GM10266 (cell line): ENCODE data around the gene ZNF440.

ENCODE experiments used
- DNase-seq: peaks from one replicate; pipeline ENCODE4 v3.0.0; 2012; ENCODE audit errors: extremely low spot score
- CTCF ChIP-seq: IDR thresholded peaks from 2 replicates; pipeline ENCODE4 v1.5.1; 2012; ENCODE audit warnings: mild to moderate bottlenecking, low read depth; ENCODE audit not compliant: control insufficient read depth, insufficient read depth; ENCODE audit errors: missing control alignments

Gene ZNF440

GRCh38 chr19:11781295-11782057 lies 32.6 kb upstream of the ZNF440 start:
- no peak for DNase-seq
- no peak for TF ChIP-seq CTCF

DNA sequence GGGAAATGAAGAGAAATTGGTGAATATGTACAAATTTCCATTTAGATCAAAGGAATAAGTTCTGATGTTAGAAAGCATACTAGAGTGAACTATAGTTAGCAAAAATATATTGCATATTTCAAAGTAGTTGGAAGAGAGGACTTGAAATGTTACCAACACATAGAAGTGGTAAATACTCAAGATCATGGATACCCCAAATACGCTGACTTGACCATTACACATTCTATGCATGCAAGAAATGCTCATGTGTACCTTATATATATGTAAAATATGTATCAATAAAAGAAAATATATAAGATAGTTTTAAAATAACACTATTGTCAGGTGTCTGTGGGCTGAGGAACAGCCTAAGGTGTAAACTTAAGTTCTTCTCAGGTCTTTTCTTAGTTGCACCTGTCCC lies 30.3 kb upstream of the ZNF440 start:
- no peak for DNase-seq

GRCh38 chr19:11784356-11784755 lies 29.7 kb upstream of the ZNF440 start:
- no peak for TF ChIP-seq CTCF
- DNase-seq: no peak

More for the DNA sequence above, 30.3 kb upstream of the ZNF440 start:
- TF ChIP-seq CTCF: no peak

DNA sequence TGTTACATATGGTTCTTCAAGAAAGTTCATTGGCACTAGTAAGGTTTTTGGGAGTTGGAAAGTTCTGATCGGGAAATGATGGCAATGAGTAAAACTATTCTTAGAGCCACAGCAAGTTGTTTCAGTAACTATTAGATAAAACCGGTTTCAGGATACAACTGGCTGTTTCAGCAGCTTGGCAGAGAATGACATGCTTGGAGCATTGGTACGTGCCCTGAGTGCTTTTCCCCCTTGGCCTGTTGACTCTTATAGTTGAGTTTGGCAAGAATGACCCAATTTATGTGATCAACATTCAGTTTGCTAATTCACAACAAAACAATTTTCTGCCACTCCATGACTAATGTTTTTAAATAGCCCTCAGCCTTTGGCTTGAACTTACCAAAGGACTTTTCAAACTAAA lies 26.5 kb upstream of the ZNF440 start:
- TF ChIP-seq CTCF: no peak
- DNase-seq: no peak

- TF ChIP-seq CTCF: no peak
- no peak for DNase-seq
These were observed 21.1 kb upstream of the ZNF440 start for GRCh38 chr19:11792942-11793341.

GRCh38 chr19:11797491-11797890 lies 16.6 kb upstream of the ZNF440 start:
- TF ChIP-seq CTCF: peak; percentile 79
- DNase-seq: peak; percentile 89
